BE2C (cell line): ENCODE results near the gene UNC79.

ENCODE experiments used
- DNase-seq: peaks from one replicate; pipeline ENCODE4 v3.0.0-alpha.2; 2020
- H3K27me3 ChIP-seq: fragments of 250-450 bp; sonication (Bioruptor Pico); 2 replicates; pipeline ENCODE4 v1.5.1; 2020; ENCODE audit warnings: mild to moderate bottlenecking
- H3K36me3 ChIP-seq: fragments of 250-450 bp; sonication (Bioruptor Pico); 2 replicates; pipeline ENCODE4 v1.5.1; 2020; ENCODE audit warnings: mild to moderate bottlenecking
- H3K4me1 ChIP-seq: fragments of 250-450 bp; sonication (Bioruptor Pico); 2 replicates; pipeline ENCODE4 v1.5.1; 2020
- H3K4me3 ChIP-seq: 2 replicates; pipeline ENCODE4 v1.5.1; 2011; ENCODE audit warnings: low read depth, low read length
- H3K9me3 ChIP-seq: fragments of 250-450 bp; sonication (Bioruptor Pico); 2 replicates; pipeline ENCODE4 v1.5.1; 2020
- CTCF ChIP-seq: IDR thresholded peaks from 2 replicates; pipeline ENCODE4 v1.5.1; 2012; ENCODE audit warnings: mild to moderate bottlenecking, low read depth, low read length

UNC79 gene

GRCh38 chr14:93676416-93676958 is 245.7 kb downstream of the UNC79 start:
- no peak for TF ChIP-seq CTCF
- DNase-seq, result no peak
- peaks cover 20% of the 10 kb centered on the region for H3K36me3 ChIP-seq
- peaks cover 3% of the 10 kb centered on the region; the same call in 1 of the 2 replicates for H3K4me1 ChIP-seq
- no peaks in the 10 kb centered on the region for H3K9me3 ChIP-seq
- no peaks in the 10 kb centered on the region for H3K27me3 ChIP-seq
- no peak overlapping the region for H3K4me3 ChIP-seq

DNA sequence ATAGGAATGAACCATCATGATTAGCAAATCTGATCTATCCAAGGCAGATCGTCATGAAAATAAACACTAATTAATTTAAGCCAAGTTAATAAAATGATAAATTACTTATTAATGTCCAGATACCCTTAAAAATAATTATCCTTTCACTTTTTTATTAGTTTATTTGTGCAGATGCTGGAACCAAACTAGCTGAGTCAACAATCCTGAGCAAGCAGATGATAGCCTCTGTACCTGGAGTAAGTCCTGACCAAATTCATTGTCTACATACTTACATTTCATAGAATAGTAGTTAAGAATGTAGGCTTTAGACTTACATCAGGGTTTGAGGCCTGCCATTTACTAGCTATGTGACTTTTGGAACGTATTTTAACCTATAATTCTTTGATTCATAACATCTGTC is 251.7 kb downstream of the UNC79 start:
- no peak for TF ChIP-seq CTCF
- Histone ChIP-seq H3K4me1 (peaks cover 3% of the 10 kb centered on the region), H3K36me3 (0 out of 2 replicates have a peak, but pooled peaks cover 4% of the 10 kb centered on the region), H3K4me3 (no peak overlapping the region), H3K27me3 (no peaks in the 10 kb centered on the region), H3K9me3 (no peaks in the 10 kb centered on the region)
- DNase-seq, result no peak

DNA sequence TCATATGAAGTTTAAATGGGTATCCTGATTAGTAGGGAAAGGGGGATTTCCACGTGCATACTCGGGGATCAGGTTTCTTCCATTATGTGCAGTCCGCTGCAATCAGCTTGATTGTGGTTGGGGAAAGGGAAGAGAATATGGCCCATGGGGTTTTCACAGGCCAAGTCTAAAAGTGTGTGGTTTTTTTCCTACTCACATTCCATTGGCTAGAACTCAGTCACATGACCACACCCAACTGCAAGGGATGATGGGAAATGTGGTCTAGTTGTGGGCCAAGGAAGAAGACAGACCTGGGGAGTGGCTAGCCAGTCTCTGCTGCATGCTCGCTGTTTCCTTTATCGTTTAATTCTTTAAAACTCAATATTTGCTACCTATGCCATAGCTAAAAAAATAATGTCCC is 252.5 kb downstream of the UNC79 start:
- Histone ChIP-seq H3K27me3 (no peaks in the 10 kb centered on the region), H3K9me3 (no peaks in the 10 kb centered on the region), H3K4me1 (peaks cover 3% of the 10 kb centered on the region), H3K4me3 (no peak overlapping the region), H3K36me3 (peaks cover 4% of the 10 kb centered on the region; the same call in 1 of the 2 replicates)
- peak; percentile 33 for DNase-seq
- TF ChIP-seq CTCF, result no peak

- no peak for DNase-seq
- H3K4me1 ChIP-seq, result no peaks in the 10 kb centered on the region; the same call in none of the 2 replicates
- no peak for TF ChIP-seq CTCF
- H3K27me3 ChIP-seq, result no peaks in the 10 kb centered on the region
- no peak overlapping the region for H3K4me3 ChIP-seq
- no peaks in the 10 kb centered on the region for H3K9me3 ChIP-seq
- H3K36me3 ChIP-seq, result peaks cover 4% of the 10 kb centered on the region; the same call in 1 of the 2 replicates
These were observed 254.6 kb downstream of the UNC79 start for GRCh38 chr14:93685121-93685895.

DNA sequence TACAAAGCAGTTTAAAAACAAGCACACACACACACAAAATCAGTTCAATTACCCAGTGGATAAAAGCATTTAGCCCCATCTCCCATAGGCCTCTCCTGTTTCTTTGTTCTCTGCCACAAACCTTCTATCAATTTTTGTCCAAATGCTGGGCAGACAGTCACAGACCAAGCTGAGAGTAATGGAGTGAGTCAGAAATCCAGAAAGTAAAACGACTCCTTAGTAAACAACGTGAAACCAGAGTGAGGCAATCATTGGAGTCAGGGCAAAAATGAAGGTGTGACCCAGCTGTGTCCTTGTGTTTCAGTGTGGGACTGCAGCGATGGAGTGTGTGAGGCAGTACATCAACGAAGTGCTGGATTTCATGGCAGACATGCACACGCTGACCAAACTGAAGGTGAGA is 255.5 kb downstream of the UNC79 start:
- Histone ChIP-seq H3K4me3 (no peak overlapping the region), H3K9me3 (no peaks in the 10 kb centered on the region), H3K4me1 (no peaks in the 10 kb centered on the region; the same call in none of the 2 replicates), H3K36me3 (peaks cover 11% of the 10 kb centered on the region), H3K27me3 (no peaks in the 10 kb centered on the region)
- DNase-seq, result no peak
- no peak for TF ChIP-seq CTCF

- no peak for TF ChIP-seq CTCF
- H3K4me3 ChIP-seq, result no peak overlapping the region
- H3K4me1 ChIP-seq, result no peaks in the 10 kb centered on the region; the same call in 1 of the 2 replicates
These were observed 257.5 kb downstream of the UNC79 start for GRCh38 chr14:93688239-93688666.

More at GRCh38 chr14:93688239-93688666, 257.5 kb downstream of the UNC79 start:
- DNase-seq, result no peak
- Histone ChIP-seq H3K9me3 (no peaks in the 10 kb centered on the region), H3K36me3 (peaks cover 17% of the 10 kb centered on the region), H3K27me3 (no peaks in the 10 kb centered on the region)
